ENCODE data around the gene CRACDL.

Gene CRACDL

GRCh38 chr2:98895221-98895620 is 40.8 kb downstream of the CRACDL start:
- DNase-seq (ENCODE audit: low read depth in 1 of 2, low spot score in 1 of 2) = no peak
- no peaks in the 10 kb centered on the region for H3K27me3 ChIP-seq (ENCODE audit: insufficient read depth, poor library complexity, severe bottlenecking)
- H3K27ac ChIP-seq (replicated peaks) = no peak overlapping the region
- TF ChIP-seq REST (IDR thresholded peaks at IDR 0.05; ENCODE audit: insufficient replicate concordance, low read depth) (no peak), GABPA (IDR thresholded peaks at IDR 0.05; ENCODE audit: low read depth) (no peak), POLR2AphosphoS5 (IDR thresholded peaks at IDR 0.05; ENCODE audit: low read depth) (no peak), SPI1 (IDR thresholded peaks at IDR 0.05; ENCODE audit: borderline replicate concordance, low read depth) (no peak), CTCF (IDR thresholded peaks at IDR 0.05; ENCODE audit: insufficient read depth, low read length) (no peak)
- no peak overlapping the region for H3K4me3 ChIP-seq (replicated peaks; ENCODE audit: insufficient read depth, low read length)

- no peak for DNase-seq (ENCODE audit: low read depth in 1 of 2, low spot score in 1 of 2)
- no peaks in the 10 kb centered on the region for H3K27me3 ChIP-seq (ENCODE audit: insufficient read depth, poor library complexity, severe bottlenecking)
- no peak overlapping the region for H3K4me3 ChIP-seq (replicated peaks; ENCODE audit: insufficient read depth, low read length)
- TF ChIP-seq POLR2AphosphoS5 (IDR thresholded peaks at IDR 0.05; ENCODE audit: low read depth) (no peak), GABPA (IDR thresholded peaks at IDR 0.05; ENCODE audit: low read depth) (no peak), SPI1 (IDR thresholded peaks at IDR 0.05; ENCODE audit: borderline replicate concordance, low read depth) (no peak)
- H3K27ac ChIP-seq (replicated peaks) = no peak overlapping the region
Measured at GRCh38 chr2:98894331-98895000, 41.6 kb downstream of the CRACDL start.

- peak; percentile 96 for TF ChIP-seq SPI1 (IDR thresholded peaks at IDR 0.05; ENCODE audit: borderline replicate concordance, low read depth)
- TF ChIP-seq GABPA (IDR thresholded peaks at IDR 0.05; ENCODE audit: low read depth) = peak; percentile 58
- no peak for TF ChIP-seq REST (IDR thresholded peaks at IDR 0.05; ENCODE audit: insufficient replicate concordance, low read depth)
- TF ChIP-seq CTCF (IDR thresholded peaks at IDR 0.05; ENCODE audit: insufficient read depth, low read length) = no peak
- TF ChIP-seq POLR2AphosphoS5 (IDR thresholded peaks at IDR 0.05; ENCODE audit: low read depth) = no peak
- no peaks in the 10 kb centered on the region for H3K27me3 ChIP-seq (ENCODE audit: insufficient read depth, poor library complexity, severe bottlenecking)
- no peak overlapping the region for H3K27ac ChIP-seq (replicated peaks)
- no peak overlapping the region for H3K4me3 ChIP-seq (replicated peaks; ENCODE audit: insufficient read depth, low read length)
- peak in 1 of 2 experiments; percentile 69 for DNase-seq (ENCODE audit: low read depth in 1 of 2, low spot score in 1 of 2)
Measured at GRCh38 chr2:98893911-98894321, 42.1 kb downstream of the CRACDL start.

GRCh38 chr2:98892871-98893270 is 43.2 kb downstream of the CRACDL start:
- Histone ChIP-seq H3K27ac (replicated peaks) (no peak overlapping the region), H3K4me3 (replicated peaks; ENCODE audit: insufficient read depth, low read length) (no peak overlapping the region), H3K27me3 (ENCODE audit: insufficient read depth, poor library complexity, severe bottlenecking) (no peaks in the 10 kb centered on the region)
- TF ChIP-seq REST (IDR thresholded peaks at IDR 0.05; ENCODE audit: insufficient replicate concordance, low read depth) (no peak), GABPA (IDR thresholded peaks at IDR 0.05; ENCODE audit: low read depth) (no peak), CTCF (IDR thresholded peaks at IDR 0.05; ENCODE audit: insufficient read depth, low read length) (no peak), SPI1 (IDR thresholded peaks at IDR 0.05; ENCODE audit: borderline replicate concordance, low read depth) (no peak), POLR2AphosphoS5 (IDR thresholded peaks at IDR 0.05; ENCODE audit: low read depth) (no peak)
- no peak for DNase-seq (ENCODE audit: low read depth in 1 of 2, low spot score in 1 of 2)
